HG03575 (cell line): ENCODE data around the gene CFAP251.
"Not testable (repeated sequence)": the region's sequence is repeated elsewhere in the genome, so short reads cannot be mapped to it uniquely, and the experiment has no call there.

Source experiments
- ATAC-seq: cut with Tn5 transposase; IDR thresholded peaks from one replicate; pipeline ENCODE4 v1.9.1; 2021; ENCODE audit not compliant: unreplicated experiment, insufficient number of reproducible peaks, low FRiP score; ENCODE audit errors: extremely low read depth

The CFAP251 gene

DNA sequence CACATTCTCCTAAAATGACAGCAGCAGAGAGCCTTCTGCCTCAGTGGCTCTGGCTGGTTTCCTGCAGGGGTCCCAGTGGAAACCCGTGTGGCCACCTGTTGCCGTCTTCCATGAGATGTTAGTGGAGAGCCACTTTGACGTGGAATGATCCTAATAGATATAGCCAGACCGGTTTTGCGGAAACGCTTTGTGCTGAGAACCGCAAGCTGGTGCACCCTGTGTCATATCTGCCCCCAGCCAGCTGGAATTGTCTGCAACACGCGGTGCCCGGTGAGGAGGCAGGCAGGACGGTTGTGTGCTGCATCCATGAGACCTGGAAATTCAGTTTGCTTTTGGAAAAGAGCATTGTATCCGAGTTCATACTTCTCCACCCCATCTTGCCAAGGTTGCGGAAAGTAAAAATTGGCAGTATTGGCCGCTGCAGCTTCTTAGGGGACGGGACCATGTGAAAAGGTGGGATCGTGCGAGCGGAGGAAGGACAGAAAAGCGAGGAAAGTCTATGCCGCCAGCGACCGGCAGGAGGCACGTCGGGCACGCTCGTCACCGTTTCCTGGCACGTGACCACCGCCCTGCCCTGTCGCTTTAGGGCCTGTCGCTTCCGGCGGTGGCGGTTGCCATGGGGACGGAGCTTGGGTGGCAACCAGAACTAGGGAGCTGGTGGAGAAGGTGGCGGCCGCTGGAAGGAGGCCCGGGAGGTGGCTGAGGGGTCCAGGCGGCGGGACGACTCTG lies at the start of gene CFAP251:
CFAP251 (plus strand) TSS at position 643 of the 729 bp plus-strand sequence. CDS start 2,714 bp downstream, outside the sequence.
- ATAC-seq, result no peak

- ATAC-seq, result not testable (repeated sequence)
These were observed 49.2 kb upstream of the CFAP251 start for GRCh38 chr12:121869229-121869628.

GRCh38 chr12:121871467-121871866 lies 46.9 kb upstream of the CFAP251 start:
- no peak for ATAC-seq

GRCh38 chr12:121872546-121873215 lies 45.7 kb upstream of the CFAP251 start:
- no peak for ATAC-seq

- no peak for ATAC-seq
These were observed 45.2 kb upstream of the CFAP251 start for GRCh38 chr12:121873216-121873569.

- no peak for ATAC-seq
These were observed 44.3 kb upstream of the CFAP251 start for GRCh38 chr12:121874071-121874470.

DNA sequence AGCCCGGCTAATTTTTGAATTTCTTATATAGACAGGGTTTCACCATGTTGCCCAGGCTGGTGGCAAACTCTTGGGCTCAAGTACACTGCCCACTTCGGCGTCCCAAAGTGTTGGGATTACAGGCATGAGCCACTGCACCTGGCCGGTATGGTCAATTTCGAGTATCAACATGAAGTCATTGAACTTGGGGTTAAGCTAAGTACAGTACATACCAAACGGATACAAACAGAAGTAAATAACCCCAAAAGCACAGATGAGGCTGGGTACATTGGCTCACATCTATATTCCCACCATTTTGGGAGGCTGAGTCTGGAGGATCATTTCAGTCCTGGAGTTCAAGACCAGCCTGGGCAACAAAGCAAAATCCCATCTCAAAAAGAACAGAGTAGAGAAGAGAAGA lies 42.8 kb upstream of the CFAP251 start:
- no peak for ATAC-seq

DNA sequence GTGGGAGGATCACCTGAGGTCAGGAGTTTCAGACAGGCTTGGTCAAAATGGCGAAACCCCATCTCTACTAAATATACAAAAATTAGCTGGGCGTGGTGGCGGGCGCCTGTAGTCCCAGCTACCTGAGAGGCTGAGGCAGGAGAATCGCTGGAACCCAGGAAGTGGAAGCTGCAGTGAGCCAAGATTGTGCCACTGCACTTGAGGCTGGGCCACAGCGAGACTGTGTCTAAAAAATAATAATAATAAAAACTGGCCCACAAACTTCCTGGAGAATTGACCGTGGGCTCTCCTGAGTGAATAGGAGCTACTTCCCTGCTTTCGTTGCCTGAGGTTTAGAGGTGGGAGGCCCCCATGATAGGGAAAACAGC lies 42.3 kb upstream of the CFAP251 start:
- ATAC-seq, result not testable (repeated sequence)

GRCh38 chr12:121883315-121883660 lies 35.1 kb upstream of the CFAP251 start:
- no peak for ATAC-seq

GRCh38 chr12:121885129-121885528 lies 33.3 kb upstream of the CFAP251 start:
- not testable (repeated sequence) for ATAC-seq

GRCh38 chr12:121888083-121888477 lies 30.3 kb upstream of the CFAP251 start:
- ATAC-seq, result no peak

GRCh38 chr12:121888478-121889273 lies 29.7 kb upstream of the CFAP251 start, which contains the start of gene PSMD9:
PSMD9 (plus strand) TSS chr12:121888790; CDS start chr12:121888857, 67 bp downstream.
- peak; percentile 45 for ATAC-seq

- no peak for ATAC-seq
These were observed 29.1 kb upstream of the CFAP251 start for GRCh38 chr12:121889274-121889624.

DNA sequence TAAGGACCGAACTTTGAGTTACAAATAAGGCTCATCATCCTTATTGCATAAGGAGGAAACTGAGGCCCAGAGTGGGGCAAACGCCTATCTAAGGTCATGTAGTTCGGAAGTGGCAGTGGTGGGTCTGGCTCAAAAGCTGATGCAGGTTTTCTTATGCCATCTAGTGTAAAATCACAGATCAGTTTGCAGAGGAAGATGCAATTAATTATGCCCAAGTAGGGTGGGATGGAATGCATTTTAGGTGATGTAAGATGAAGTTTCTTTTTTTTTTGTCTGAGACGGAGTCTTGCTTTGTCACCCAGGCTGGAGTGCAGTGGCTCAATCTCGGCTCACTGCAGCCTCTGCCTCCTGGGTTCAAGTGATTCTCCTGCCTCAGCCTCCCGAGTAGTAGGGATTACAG lies 28.7 kb upstream of the CFAP251 start:
- not testable (repeated sequence) for ATAC-seq

DNA sequence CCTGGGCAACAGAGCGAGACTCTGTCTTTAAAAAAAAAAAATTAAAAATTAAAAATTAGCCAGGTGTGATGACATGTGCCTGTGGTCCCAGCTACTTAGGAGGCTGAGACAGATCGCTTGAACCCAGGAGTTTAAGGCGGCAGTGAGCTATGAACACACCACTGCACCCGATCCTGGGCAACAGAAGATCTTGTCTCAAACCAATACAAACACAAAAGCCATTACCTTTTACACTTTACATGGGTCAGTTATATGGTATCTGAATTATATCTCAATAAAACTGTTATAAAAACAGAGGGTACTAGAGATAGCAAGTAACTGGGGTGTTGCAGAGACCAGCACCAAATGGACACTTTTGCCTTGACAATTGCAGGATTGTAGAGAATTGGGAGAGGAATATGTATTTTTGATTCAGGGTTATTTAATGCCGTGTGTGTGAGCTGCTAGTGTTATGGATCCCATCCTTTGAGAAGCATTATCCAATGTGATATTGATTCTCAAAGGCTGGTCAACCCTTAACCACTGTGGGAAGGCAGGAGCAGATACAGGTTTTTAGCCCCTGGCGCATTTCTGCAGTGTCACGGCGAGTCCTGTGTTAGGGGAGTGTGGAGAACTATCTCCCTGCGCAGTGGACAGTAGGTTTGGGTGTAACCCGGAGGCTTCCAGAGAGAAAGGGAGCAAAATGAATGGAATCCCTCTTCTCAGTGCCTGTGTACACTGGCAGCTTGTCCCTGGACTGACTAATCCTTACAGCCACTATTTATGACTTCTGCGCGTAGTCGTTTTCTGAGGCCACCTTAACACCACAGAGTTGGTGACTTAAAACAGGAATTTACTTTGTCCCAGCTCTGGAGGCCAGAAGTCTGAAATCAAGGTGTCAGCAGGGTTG lies 25.5 kb upstream of the CFAP251 start:
- ATAC-seq, result no peak

GRCh38 chr12:121893961-121894460 lies 24.4 kb upstream of the CFAP251 start:
- ATAC-seq, result no peak

GRCh38 chr12:121894633-121895032 lies 23.8 kb upstream of the CFAP251 start:
- ATAC-seq, result no peak

DNA sequence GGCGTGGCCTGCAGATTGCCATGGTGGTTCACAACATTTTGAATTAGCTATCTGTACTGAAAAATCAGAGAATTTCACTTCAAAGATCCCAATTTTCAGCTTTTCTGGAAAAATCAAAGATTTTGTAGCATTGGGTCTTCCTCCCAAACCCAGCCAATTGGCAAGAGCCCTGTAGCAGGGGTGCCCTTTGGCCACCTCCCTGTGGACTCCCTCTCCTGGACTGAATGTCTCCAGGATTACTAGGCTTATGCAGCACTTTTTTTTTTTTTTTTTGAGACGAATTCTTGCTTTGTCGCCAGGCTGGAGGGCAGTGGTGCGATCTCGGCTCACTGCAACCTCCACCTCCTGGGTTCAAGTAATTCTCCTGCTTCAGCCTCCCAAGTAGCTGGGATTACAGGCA lies 20.1 kb upstream of the CFAP251 start:
- no peak for ATAC-seq

GRCh38 chr12:121899590-121899989 lies 18.8 kb upstream of the CFAP251 start:
- ATAC-seq, result no peak
